Measurements from ENCODE around the gene TSPOAP1. TPM values are rescaled to one million over a fixed set of nuclear protein-coding genes. Genes with fewer than 3 reads are reported as not detected.

The TSPOAP1 gene
- total RNA-seq, 1 donor from 2014 or later, result 21.0 TPM

GRCh38 chr17:58307468-58308172 lies 21.0 kb downstream of the TSPOAP1 start:
- H3K36me3 ChIP-seq, result no peaks in the 10 kb centered on the region
- no peak for ATAC-seq
- no peak for TF ChIP-seq CTCF (IDR thresholded peaks at IDR 0.05)
- no peaks in the 10 kb centered on the region for H3K9me3 ChIP-seq
- no peak for DNase-seq
- H3K27ac ChIP-seq, result no peak overlapping the region
- no peak overlapping the region for H3K4me3 ChIP-seq
- intact Hi-C loops (cut with DNase I), result loop anchor here (10.0 kb wide), 1 partner anchor 137 kb away; no protein-coding TSS in a partner anchor
- no peaks in the 10 kb centered on the region for H3K4me1 ChIP-seq
- no peaks in the 10 kb centered on the region for H3K27me3 ChIP-seq

GRCh38 chr17:58306131-58306951 lies 22.3 kb downstream of the TSPOAP1 start:
- DNase-seq, result no peak

GRCh38 chr17:58305626-58306025 lies 23.0 kb downstream of the TSPOAP1 start:
- intact Hi-C loops (cut with DNase I), result loop anchor here (10.0 kb wide), 1 partner anchor 139 kb away; no protein-coding TSS in a partner anchor
- Histone ChIP-seq H3K27me3 (no peaks in the 10 kb centered on the region), H3K36me3 (no peaks in the 10 kb centered on the region), H3K4me3 (no peak overlapping the region), H3K9me3 (no peaks in the 10 kb centered on the region), H3K4me1 (no peaks in the 10 kb centered on the region), H3K27ac (no peak overlapping the region)
- DNase-seq, result no peak
- TF ChIP-seq CTCF (IDR thresholded peaks at IDR 0.05), result no peak
- no peak for ATAC-seq

More at GRCh38 chr17:58306131-58306951, 22.3 kb downstream of the TSPOAP1 start:
- no peaks in the 10 kb centered on the region for H3K27me3 ChIP-seq
- H3K36me3 ChIP-seq, result no peaks in the 10 kb centered on the region
- no peak overlapping the region for H3K4me3 ChIP-seq
- no peaks in the 10 kb centered on the region for H3K4me1 ChIP-seq
- ATAC-seq, result no peak
- no peak overlapping the region for H3K27ac ChIP-seq
- no peak for TF ChIP-seq CTCF (IDR thresholded peaks at IDR 0.05)
- H3K9me3 ChIP-seq, result no peaks in the 10 kb centered on the region
- intact Hi-C loops (cut with DNase I), result loop anchor here (10.0 kb wide), 1 partner anchor 138 kb away; no protein-coding TSS in a partner anchor

GRCh38 chr17:58304750-58305486 lies 23.7 kb downstream of the TSPOAP1 start:
- Histone ChIP-seq H3K4me3 (no peak overlapping the region), H3K4me1 (no peaks in the 10 kb centered on the region), H3K9me3 (no peaks in the 10 kb centered on the region), H3K27ac (no peak overlapping the region), H3K27me3 (no peaks in the 10 kb centered on the region), H3K36me3 (no peaks in the 10 kb centered on the region)
- DNase-seq (peak; percentile 34), ATAC-seq (no peak)
- TF ChIP-seq CTCF (IDR thresholded peaks at IDR 0.05), result no peak
- intact Hi-C loops (cut with DNase I), result loop anchor here (10.0 kb wide), 1 partner anchor 140 kb away; no protein-coding TSS in a partner anchor

GRCh38 chr17:58303971-58304749 lies 24.4 kb downstream of the TSPOAP1 start:
- Histone ChIP-seq H3K27me3 (no peaks in the 10 kb centered on the region), H3K36me3 (no peaks in the 10 kb centered on the region), H3K4me3 (no peak overlapping the region), H3K27ac (no peak overlapping the region), H3K4me1 (no peaks in the 10 kb centered on the region), H3K9me3 (no peaks in the 10 kb centered on the region)
- peak; percentile 83 for ATAC-seq
- intact Hi-C loops (cut with DNase I), result loop anchor here (10.0 kb wide), 1 partner anchor 141 kb away; no protein-coding TSS in a partner anchor
- TF ChIP-seq CTCF (IDR thresholded peaks at IDR 0.05), result peak; percentile 74
- DNase-seq, result peak; percentile 77
